ENCODE results near the gene PIK3R5.

The PIK3R5 gene

GRCh38 chr17:8979715-8980114 is 14.2 kb upstream of the PIK3R5 start:
- in situ Hi-C loops (cut with HindIII; ENCODE audit: low pct_ligation_motif_present, low sequenced_read_pairs), result no loop called here
- Histone ChIP-seq H3K36me3 (replicated peaks) (no peaks in the 10 kb centered on the region), H3K27me3 (replicated peaks) (no peaks in the 10 kb centered on the region), H3K4me3 (ENCODE audit: low read depth, low read length) (no peak overlapping the region), H3K27ac (no peak overlapping the region)
- no peak for TF ChIP-seq CTCF (IDR thresholded peaks at IDR 0.05; ENCODE audit: low read depth, low read length, missing control alignments)
- no peak for DNase-seq

GRCh38 chr17:8976638-8977037 is 11.1 kb upstream of the PIK3R5 start:
- TF ChIP-seq CTCF (IDR thresholded peaks at IDR 0.05; ENCODE audit: low read depth, low read length, missing control alignments), result no peak
- no peak overlapping the region for H3K27ac ChIP-seq
- no peak for DNase-seq
- no peaks in the 10 kb centered on the region for H3K27me3 ChIP-seq (replicated peaks)
- in situ Hi-C loops (cut with HindIII; ENCODE audit: low pct_ligation_motif_present, low sequenced_read_pairs), result no loop called here
- H3K36me3 ChIP-seq (replicated peaks), result no peaks in the 10 kb centered on the region
- no peak overlapping the region for H3K4me3 ChIP-seq (ENCODE audit: low read depth, low read length)

- no peak for TF ChIP-seq CTCF (IDR thresholded peaks at IDR 0.05; ENCODE audit: low read depth, low read length, missing control alignments)
- no peak overlapping the region for H3K4me3 ChIP-seq (ENCODE audit: low read depth, low read length)
Measured at GRCh38 chr17:8975091-8975725, 9.7 kb upstream of the PIK3R5 start.

GRCh38 chr17:8969901-8970300 is 4.4 kb upstream of the PIK3R5 start:
- H3K27ac ChIP-seq, result no peak overlapping the region
- no peak for DNase-seq

More at GRCh38 chr17:8975091-8975725, 9.7 kb upstream of the PIK3R5 start:
- Histone ChIP-seq H3K27ac (no peak overlapping the region), H3K27me3 (replicated peaks) (no peaks in the 10 kb centered on the region), H3K36me3 (replicated peaks) (no peaks in the 10 kb centered on the region)
- DNase-seq, result no peak
- in situ Hi-C loops (cut with HindIII; ENCODE audit: low pct_ligation_motif_present, low sequenced_read_pairs), result no loop called here

GRCh38 chr17:8968503-8968902 is 3.0 kb upstream of the PIK3R5 start:
- in situ Hi-C loops (cut with HindIII; ENCODE audit: low pct_ligation_motif_present, low sequenced_read_pairs), result no loop called here
- TF ChIP-seq CTCF (IDR thresholded peaks at IDR 0.05; ENCODE audit: low read depth, low read length, missing control alignments), result no peak
- no peak for DNase-seq
- Histone ChIP-seq H3K36me3 (replicated peaks) (no peaks in the 10 kb centered on the region), H3K27me3 (replicated peaks) (peaks cover 6% of the 10 kb centered on the region), H3K4me3 (ENCODE audit: low read depth, low read length) (no peak overlapping the region), H3K27ac (no peak overlapping the region)

More at GRCh38 chr17:8969901-8970300, 4.4 kb upstream of the PIK3R5 start:
- H3K36me3 ChIP-seq (replicated peaks), result no peaks in the 10 kb centered on the region
- TF ChIP-seq CTCF (IDR thresholded peaks at IDR 0.05; ENCODE audit: low read depth, low read length, missing control alignments), result no peak
- no peak overlapping the region for H3K4me3 ChIP-seq (ENCODE audit: low read depth, low read length)
- H3K27me3 ChIP-seq (replicated peaks), result peaks cover 5% of the 10 kb centered on the region
- in situ Hi-C loops (cut with HindIII; ENCODE audit: low pct_ligation_motif_present, low sequenced_read_pairs), result no loop called here

- TF ChIP-seq CTCF (IDR thresholded peaks at IDR 0.05; ENCODE audit: low read depth, low read length, missing control alignments), result no peak
- Histone ChIP-seq H3K27me3 (replicated peaks) (peaks cover 6% of the 10 kb centered on the region), H3K36me3 (replicated peaks) (no peaks in the 10 kb centered on the region), H3K4me3 (ENCODE audit: low read depth, low read length) (no peak overlapping the region), H3K27ac (no peak overlapping the region)
- in situ Hi-C loops (cut with HindIII; ENCODE audit: low pct_ligation_motif_present, low sequenced_read_pairs), result no loop called here
- DNase-seq, result no peak
Measured at GRCh38 chr17:8967861-8968260, 2.4 kb upstream of the PIK3R5 start.
